Nephron progenitor cell (in vitro differentiated cells): ENCODE data around the gene KDM1A.

Experiments used
- DNase-seq: peaks from one replicate; pipeline ENCODE4 v3.0.0; 2021
- H3K27ac Mint-ChIP-seq: 2 replicates; pipeline ENCODE4 v1.8.0; 2021; ENCODE audit warnings: mild to moderate bottlenecking, moderate library complexity, mixed read lengths
- H3K27me3 Mint-ChIP-seq: 2 replicates; pipeline ENCODE4 v1.8.0; 2021; ENCODE audit warnings: mild to moderate bottlenecking, low read depth, mixed read lengths; ENCODE audit not compliant: poor library complexity
- H3K36me3 Mint-ChIP-seq: 2 replicates; pipeline ENCODE4 v1.8.0; 2021; ENCODE audit warnings: low read depth, mixed read lengths
- H3K4me1 Mint-ChIP-seq: 2 replicates; pipeline ENCODE4 v1.8.0; 2021; ENCODE audit warnings: mixed read lengths
- H3K4me3 Mint-ChIP-seq: 2 replicates; pipeline ENCODE4 v1.8.0; 2021; ENCODE audit warnings: mild to moderate bottlenecking, moderate library complexity, mixed read lengths
- H3K9me3 Mint-ChIP-seq: 2 replicates; pipeline ENCODE4 v1.8.0; 2021; ENCODE audit warnings: mild to moderate bottlenecking, moderate library complexity, mixed read lengths
- CTCF ChIP-seq: fragments of 200-600 bp; sonication (generic); IDR thresholded peaks from 2 replicates; pipeline ENCODE4 v1.5.0; 2021; ENCODE audit warnings: antibody characterized with exemption

KDM1A gene

GRCh38 chr1:23069675-23070074 is 50.4 kb downstream of the KDM1A start:
- Mint-ChIP-seq H3K27ac (no peak overlapping the region), H3K9me3 (no peaks in the 10 kb centered on the region), H3K4me1 (no peaks in the 10 kb centered on the region), H3K27me3 (no peaks in the 10 kb centered on the region), H3K4me3 (no peak overlapping the region), H3K36me3 (peaks cover 87% of the 10 kb centered on the region)
- TF ChIP-seq CTCF = no peak
- no peak for DNase-seq

- H3K4me3 Mint-ChIP-seq = no peak overlapping the region
- peaks cover 87% of the 10 kb centered on the region for H3K36me3 Mint-ChIP-seq
- no peak overlapping the region for H3K27ac Mint-ChIP-seq
- DNase-seq = no peak
- no peaks in the 10 kb centered on the region for H3K27me3 Mint-ChIP-seq
- H3K4me1 Mint-ChIP-seq = no peaks in the 10 kb centered on the region
- no peak for TF ChIP-seq CTCF
- H3K9me3 Mint-ChIP-seq = no peaks in the 10 kb centered on the region
These were observed 54.7 kb downstream of the KDM1A start for GRCh38 chr1:23074012-23074411.

GRCh38 chr1:23079025-23079424 is 59.8 kb downstream of the KDM1A start:
- Mint-ChIP-seq H3K4me1 (no peaks in the 10 kb centered on the region), H3K36me3 (peaks cover 89% of the 10 kb centered on the region), H3K27ac (peak overlapping the region; percentile 87), H3K9me3 (no peaks in the 10 kb centered on the region), H3K27me3 (no peaks in the 10 kb centered on the region), H3K4me3 (no peak overlapping the region)
- DNase-seq = no peak
- TF ChIP-seq CTCF = no peak

- H3K4me1 Mint-ChIP-seq = no peaks in the 10 kb centered on the region
- no peaks in the 10 kb centered on the region for H3K9me3 Mint-ChIP-seq
- no peak for TF ChIP-seq CTCF
- peaks cover 90% of the 10 kb centered on the region for H3K36me3 Mint-ChIP-seq
- no peaks in the 10 kb centered on the region for H3K27me3 Mint-ChIP-seq
- peak overlapping the region; percentile 70 for H3K27ac Mint-ChIP-seq
- no peak for DNase-seq
- H3K4me3 Mint-ChIP-seq = no peak overlapping the region
These were observed 61.6 kb downstream of the KDM1A start for GRCh38 chr1:23080885-23081284.

- H3K27ac Mint-ChIP-seq = no peak overlapping the region
- H3K4me3 Mint-ChIP-seq = no peak overlapping the region
- H3K27me3 Mint-ChIP-seq = peaks cover 1% of the 10 kb centered on the region
These were observed 62.1 kb downstream of the KDM1A start for GRCh38 chr1:23081376-23081775.

More at GRCh38 chr1:23081376-23081775, 62.1 kb downstream of the KDM1A start:
- no peaks in the 10 kb centered on the region for H3K4me1 Mint-ChIP-seq
- DNase-seq = no peak
- TF ChIP-seq CTCF = no peak
- H3K36me3 Mint-ChIP-seq = peaks cover 90% of the 10 kb centered on the region
- H3K9me3 Mint-ChIP-seq = no peaks in the 10 kb centered on the region
